Activated CD4-positive, alpha-beta T cell treated with anti-CD3 and anti-CD28 coated beads, Interleukin-2, amount 50 U/mL, for 16 hours (primary cell): ENCODE results near the gene TMEM9.
"Not testable (repeated sequence)": the region's sequence is repeated elsewhere in the genome, so short reads cannot be mapped to it uniquely, and the experiment has no call there.

ENCODE experiments used
- DNase-seq: peaks from one replicate; pipeline ENCODE4 v3.0.0-alpha.2; 2020

TMEM9 gene

DNA sequence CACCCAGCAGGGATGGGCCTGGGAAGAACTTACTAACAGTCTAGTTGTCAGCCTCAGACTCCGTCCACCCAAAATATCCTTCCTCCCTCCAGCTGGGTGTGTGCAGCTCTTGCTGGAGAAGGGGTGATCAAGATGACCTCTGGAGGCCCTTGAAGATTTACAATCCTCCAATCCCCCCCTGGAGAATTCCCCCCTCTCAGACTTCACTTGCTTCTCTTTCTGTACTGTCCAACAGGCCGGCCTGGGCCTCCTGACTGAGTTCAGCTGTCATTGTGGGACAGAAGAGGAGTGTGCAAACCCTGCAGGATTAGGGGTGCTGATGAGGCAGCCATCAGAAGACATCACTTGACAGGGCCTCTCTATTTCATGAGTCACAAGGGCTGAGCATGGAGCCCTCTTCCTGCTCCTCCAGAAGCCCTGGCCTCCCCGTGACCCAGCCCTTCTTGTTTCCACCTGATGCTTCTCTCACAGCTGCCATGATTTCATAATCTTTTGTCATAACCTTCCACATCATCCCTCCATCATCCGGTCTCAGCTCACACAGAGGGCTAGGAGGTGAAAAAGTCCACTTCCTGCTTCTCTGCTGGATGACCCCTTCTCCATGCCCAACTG, 18.8 kb upstream of the TMEM9 start:
- DNase-seq = no peak

DNA sequence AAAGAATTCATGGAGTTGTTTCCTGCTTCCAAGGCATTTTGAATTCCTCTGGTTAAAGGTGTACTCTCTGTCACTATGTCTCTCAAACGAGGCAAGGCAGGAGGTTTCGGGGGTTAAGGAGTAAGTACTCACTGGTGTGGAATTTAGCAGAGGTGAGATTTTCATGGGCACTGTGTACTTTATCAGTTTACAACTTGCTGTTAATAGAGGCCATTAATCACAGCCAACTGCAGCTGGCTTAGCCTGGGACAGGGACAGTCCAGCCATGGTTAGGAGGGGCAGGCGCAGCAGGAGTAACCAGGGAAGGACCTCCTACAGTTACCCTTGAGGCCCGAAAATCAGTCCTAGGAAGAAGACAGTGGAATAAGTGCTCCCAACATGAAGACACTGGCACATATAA, 18.1 kb upstream of the TMEM9 start:
- DNase-seq = no peak

DNA sequence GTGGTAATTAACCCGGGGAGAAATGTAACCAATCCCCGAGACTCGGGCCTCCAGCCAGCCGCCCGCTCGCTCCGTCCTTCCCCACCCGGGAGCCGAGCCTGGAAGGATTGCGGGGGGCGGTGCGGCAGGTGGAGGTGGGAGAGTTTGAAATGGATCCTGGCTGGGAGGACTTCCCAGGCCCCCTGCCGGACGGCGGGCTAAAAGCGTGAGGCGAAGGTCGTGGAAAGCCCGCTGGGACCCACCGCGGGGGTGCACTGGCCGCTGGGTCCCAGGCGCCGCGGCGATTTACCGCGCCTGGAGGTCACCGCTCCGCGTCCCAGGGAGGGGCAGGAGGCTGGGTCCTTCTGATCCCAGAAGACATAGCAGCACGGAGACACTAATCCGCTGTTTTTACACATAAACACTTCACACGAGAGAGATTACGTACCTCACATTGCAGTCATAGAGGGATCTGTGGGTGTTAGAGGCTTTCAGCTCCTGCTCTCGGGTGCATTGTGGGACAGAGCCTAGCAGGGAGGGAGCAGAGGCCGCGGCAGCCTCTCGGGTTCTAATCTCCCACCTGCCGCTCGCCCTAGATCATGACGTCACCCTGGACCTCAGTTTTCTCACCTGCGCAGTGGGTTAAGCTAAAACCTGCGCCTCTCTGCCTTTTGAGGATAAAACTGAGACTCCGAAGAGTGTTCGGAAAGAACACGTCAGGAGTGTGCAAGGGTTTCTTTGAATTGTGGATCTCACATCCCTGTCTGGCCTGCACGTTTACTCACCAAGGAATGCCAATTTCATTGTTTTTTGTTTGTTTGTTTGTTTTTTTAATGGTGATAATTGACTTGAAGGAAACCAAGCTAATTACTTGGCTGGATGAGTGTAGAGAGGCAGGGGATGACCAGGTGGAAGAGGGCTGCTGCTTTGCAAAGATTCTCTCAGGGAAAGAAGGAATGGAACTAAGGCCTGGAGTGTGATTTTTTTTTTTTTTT, 17.1 kb upstream of the TMEM9 start:
- peak; percentile 58 for DNase-seq

DNA sequence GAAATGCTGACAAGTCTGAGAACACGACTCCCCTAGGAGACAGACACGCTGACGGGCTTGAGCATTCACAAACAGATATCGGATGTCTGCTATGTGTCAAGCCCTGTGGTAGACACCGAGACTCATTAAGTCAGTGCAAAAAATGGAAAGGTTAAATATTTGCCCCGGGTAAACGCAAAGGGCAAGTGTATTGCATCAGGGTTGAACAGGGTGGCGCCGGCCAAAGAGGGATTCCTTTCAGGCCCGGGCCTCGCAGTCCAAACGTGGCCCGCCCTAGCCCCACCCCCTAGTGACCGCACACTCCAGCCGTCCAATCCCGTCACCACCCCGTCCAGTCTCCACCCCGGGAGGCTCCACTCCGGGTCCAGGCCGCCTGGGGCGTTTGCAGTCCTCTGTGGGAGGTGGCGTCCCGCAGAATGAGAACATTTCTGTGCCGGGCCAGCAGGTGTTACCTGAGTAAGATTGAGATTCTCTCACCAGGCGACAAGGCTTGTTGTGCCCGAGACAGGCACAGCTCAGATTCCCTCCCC, 16.3 kb upstream of the TMEM9 start:
- peak; percentile 79 for DNase-seq

DNA sequence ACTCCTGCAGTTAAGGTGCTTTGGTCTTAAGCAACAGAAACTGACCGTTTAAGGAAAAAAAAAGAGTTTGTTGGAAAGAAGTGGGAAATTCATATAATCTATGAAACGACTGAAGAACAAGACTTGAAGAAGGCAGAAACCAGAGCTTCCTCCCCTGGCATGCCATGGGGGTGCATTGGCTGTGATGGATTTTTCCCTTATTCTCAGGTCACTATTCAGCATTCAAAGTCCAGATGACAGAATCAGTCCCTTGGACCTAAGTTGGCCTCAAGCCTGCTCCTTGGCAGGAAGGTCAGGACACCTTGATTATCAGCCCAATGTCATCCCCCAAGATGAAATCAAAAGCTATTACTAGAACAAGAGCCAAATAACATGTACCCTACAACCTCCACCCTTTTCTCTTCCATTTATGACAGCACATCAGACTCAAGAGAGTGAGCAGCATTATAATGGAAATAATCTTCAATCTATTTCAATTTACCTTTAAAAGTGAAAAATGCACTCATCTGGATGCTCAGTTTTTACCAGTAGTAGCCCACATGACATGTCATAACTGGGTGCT, 15.8 kb upstream of the TMEM9 start:
- DNase-seq = no peak

DNA sequence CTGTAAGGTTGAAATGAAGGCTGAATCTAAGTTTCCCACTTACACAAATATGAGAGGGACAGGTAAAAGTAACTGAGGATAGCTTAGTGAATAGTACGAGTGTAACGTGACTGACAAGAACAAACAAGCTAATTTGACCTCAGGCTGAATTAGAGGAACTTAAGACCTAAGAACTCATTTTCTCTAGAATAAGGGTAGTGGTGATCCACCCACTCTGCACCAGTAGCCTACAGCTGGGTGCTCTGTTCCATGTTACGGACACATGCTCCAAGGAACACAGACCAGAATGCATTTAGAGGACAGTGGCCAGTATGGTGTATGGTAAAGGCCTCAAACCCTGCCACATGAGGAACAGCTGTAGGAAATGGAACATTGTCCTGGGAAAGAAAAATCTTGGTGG, 14.9 kb upstream of the TMEM9 start:
- DNase-seq = no peak

DNA sequence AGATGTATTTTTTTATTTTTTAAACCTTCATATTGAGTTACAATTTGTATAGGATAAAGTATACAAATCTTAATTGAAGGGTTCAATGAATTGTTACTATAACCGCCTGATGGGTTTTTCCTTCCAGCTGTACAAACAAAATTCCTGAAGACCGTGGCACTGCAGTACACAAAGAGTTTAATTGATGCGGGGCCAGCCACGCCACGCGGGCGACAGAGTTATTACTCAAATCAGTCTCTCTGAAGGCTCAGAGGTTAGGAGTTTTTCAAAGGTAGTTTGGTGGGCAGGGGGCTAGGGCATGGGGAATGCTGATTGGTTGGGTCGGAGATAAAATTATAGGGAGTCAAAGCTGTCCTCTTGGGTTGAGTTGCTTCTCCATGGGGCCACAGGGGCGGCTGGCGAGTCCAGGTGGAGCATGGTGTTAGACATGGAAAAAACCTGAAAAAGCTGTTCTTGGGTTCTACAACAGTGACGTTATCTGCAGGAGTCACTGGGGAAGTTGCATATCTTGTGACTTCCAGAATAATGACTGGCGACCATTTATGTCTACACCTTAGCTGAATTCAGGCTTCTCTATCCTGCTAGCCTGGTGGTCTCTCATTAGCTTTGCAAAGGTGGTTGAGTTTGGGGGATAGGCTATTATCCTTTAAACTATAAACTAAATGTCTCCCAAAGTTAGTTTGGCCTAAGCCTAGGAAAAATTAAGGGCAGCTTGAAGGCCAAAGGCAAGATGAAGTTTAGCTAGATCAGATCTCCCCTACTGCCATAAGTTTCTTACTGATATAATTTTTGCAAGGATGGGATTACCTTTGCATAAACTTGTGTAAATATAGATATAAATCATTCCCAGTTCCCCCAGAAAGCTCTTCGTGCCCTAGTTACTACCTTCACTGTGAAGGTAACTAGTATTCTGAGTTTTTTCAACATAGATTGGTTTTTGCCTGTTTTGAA, 13.0 kb upstream of the TMEM9 start:
- no peak for DNase-seq

DNA sequence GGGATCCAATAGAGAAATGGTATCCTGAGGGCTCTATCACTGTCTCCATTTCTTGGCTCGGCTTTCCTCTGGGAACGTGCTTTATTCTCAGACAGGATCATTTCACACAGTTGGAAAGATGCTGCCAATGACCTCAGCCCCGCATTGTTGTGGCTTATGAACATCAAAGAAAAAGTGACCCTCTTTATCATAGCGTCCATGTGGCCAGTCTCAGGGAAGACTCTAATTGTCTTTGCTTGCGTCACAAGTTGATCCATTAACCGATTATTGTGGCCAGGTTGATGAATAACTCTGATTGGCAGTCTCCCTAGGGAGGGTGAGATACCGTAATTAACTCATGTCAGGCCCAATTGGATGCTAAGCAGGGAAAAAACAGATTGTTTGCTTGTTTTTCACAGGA, 10.4 kb upstream of the TMEM9 start:
- DNase-seq = no peak

DNA sequence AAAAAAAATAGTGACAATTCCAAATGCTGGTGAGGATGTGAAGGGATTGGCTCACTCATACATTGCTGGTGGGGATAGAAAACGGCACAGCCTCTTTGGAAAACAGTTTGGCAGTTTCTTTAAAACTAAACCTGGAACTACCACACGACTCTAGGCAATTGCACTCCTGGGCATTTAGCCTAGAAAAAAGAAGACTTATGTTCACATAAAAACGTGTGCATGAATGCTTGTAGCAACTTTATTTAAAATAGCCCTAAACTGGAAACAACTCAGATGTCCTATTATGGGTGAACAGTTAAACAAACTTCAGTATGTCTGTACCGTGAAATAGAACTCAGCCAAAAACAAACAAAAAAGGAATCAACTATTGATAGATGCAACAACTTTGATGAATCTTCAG, 9.4 kb upstream of the TMEM9 start:
- DNase-seq = no peak

DNA sequence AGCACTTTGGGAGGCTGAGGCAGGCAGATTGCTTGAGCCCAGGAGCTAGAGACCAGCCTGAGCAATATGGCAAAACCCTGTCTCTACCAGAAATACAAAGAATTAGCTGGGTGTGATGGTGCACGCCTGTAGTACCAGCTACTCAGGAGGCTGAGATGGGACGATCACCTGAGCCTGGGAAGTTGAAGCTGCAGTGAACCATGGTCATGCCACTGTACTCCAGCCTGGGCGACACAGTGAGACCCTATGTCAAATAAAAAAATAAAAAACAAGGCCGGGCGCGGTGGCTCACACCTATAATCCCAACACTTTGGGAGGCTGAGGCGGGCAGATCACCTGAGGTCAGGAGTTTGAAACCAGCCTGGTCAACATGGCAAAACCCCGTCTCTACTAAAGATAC, 8.8 kb upstream of the TMEM9 start:
- DNase-seq = not testable (repeated sequence)

DNA sequence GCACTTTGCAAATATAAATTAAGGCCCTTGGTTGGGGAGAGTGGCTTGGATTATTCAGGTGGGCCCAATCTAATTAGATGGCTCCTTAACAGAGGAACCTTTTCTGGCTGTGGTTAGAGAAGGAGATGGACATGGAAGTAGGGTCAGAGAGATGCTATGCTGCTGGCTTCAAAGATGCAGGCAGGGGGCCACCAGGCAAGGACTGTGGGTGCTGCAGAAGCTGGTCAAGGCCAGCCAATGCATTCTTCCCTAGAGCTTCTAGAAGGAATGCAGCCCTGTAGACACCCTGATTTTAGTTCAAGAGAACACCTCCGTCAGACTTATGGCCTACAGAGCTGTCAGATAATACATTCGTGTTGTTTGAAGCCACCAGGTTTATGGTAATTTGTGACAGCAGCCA, 3.7 kb upstream of the TMEM9 start:
- no peak for DNase-seq

DNA sequence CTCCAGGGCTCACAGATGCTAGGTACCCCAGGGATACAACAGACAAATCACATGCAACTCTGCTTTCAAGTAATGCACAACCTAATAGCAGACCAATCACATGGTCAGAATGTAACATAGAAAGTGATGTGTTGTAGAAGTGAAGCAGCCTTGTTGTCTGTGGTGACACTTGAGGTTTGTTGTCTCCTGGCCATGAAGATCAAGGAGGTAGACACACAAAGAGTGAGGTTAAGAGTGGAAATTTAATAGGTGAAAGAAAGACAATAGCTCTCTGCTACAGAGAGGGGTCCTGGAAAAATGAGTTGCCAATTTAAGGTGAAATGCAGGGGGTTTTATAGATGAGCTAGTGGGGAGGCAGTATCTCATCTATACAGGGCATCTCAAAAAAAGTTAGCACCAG, 2.5 kb upstream of the TMEM9 start:
- no peak for DNase-seq

DNA sequence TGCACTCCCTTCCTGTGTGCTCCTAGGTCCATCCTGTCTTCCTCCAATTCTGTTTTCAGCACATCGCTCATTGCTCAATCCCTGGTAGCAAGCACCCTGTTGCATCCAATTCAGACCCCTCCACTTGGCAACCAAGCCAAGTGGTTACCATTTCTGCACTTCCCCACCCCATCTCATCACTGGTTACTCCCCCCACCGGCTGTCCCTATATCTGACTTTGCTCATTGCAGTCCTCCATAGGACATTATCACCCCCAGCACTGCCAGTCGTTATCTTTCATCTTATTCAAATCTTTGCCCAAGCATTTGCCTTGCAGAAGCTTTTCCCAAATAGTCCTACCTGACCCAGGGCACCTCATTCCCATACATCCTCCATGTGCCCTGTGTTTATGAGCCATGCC, 2.1 kb upstream of the TMEM9 start:
- no peak for DNase-seq

DNA sequence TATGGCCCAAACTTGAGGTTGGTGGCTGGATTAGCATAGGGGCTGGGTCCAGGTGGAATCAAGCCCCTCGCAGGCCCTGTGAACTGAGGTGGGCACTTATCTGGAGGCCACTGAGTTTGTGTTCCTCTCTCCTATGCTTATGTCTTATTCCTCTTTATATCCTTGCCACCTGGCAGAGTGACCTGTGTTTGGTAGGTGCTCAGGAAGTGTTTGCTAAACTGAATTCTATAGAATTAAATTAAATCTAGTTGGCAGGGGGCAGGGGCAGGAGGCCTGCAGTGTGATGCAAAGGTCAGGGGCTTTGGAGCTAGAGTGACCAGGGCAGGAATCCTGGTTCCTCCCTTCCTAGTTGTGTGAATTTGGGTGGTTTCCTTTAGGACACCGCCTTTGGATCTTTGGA, 1.1 kb upstream of the TMEM9 start:
- no peak for DNase-seq

DNA sequence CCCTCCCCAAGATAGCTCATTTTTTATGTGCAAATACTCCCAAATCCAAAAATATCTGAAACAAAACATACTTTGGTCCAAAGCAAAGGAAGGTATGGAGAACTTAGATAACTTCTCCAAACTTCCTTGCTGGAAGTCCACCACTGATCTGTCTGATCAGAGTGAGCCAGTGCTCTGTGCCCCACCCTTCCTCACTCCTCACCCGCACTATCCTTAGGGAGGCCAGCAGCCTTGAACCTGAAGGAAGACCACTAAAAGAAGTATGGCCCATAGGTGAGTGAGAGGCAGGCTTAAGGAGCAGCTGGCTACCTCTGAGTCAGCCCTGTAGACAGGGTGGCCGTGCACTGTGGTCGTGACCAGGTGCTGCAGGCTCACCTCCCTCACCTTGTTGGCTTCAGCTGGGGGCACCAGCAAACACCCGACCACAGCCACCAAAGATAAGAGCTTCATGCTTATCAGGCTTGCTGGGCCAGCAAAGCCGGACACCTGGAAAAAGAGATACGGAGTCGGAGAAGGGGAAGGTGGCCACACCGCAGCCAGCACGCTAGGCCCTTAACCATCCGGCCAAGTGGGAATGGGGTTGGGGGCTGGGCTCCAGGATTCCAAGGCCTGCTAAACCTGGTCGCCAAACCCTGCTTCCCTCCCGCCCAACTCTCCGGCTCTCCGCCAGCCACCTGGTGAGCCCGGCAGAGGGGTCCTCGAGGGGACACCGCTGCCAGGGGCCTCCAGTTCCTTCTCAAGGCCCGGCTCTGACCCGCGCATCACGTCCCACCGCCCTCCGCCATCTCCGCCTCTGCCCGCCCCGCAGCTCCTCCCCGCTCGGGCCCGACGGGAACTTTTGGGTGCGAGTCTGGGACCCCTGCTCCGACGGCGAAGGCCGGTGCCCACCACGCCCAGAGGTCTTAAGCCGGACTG, 543 bp downstream of the TMEM9 start:
- no peak for DNase-seq

DNA sequence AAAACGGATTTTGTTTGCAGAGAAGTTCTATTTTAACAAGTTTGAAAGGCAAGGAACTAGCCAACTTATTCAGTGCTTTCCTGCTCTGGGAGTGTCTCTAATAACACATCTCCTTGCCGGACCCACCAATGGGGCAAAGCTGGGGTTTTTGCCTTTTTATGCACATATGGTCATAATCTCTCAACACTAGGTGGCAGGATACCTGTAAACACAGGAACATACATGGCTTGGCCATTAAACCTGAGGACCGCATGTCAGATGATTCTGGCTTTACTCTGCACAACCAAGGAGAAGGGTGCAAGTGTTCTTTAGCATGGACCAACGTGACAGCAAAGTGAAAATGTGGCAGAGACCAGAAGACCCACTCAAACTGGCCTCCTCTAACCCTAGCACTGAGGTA, 4.9 kb downstream of the TMEM9 start:
- DNase-seq = peak; percentile 40

DNA sequence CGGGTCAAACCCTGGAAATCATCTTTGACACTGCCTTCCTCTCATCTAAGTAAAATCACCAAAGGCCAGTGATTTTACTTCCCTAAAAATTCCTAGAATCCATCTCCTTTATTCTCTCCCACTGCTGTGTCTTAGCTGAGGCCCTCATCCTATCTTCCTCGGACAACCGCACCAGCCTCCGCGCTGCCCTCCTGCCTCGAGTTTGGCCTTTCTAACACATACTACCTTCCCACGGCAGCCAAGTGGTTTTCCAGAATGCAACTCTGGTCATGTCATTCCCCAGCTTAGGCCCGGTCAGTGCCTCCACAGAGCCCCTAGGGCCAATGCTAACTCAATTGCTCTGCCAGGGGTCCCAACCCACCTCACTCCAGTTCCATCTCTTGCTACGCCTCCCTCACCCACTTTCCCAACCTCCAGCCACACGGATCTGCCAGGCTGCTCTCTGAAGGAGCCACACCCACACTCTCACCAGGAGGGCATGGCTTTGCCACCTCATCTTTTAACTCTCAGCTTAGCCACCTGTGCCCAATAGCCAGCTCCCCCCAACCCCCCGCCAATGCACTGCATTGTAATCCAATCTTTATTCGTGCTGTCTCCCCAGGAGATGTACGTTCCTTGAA, 6.8 kb downstream of the TMEM9 start:
- DNase-seq = no peak

DNA sequence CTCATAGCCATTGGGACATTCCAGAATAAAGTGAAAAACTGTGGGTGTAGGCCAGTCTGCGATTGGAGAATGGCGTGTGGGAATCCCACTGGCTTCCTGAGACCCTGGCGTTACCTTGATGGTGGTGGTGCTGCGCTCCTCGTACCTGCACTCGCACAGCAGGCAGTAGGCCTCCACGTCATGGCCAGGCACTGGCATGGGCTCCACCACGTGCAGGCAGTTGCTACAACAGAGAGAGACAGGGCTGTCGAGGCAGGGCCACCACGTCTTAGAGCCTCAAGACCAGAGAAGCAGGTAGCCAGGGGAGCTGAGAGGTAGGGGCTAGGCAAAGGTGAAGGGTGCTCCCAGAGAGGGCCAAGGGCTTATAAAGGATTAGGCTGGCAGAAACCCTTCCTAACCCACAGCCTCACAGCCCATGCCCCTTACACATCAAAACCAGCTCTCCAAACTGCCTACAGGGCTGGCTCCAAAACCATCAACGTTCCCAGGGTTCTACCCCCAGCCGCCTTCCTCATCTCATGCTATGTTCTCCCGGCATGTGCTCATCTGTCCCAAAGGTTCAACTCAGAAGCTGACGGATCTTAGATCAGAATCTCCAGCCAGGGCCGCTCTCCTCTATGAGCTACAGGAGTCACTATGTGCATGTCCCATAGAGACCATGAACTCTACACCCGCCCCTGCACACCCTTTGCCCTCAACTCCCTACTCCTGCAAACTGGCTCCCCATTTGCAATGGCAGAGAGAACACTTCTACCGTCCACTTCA, 7.5 kb downstream of the TMEM9 start:
- DNase-seq = no peak

DNA sequence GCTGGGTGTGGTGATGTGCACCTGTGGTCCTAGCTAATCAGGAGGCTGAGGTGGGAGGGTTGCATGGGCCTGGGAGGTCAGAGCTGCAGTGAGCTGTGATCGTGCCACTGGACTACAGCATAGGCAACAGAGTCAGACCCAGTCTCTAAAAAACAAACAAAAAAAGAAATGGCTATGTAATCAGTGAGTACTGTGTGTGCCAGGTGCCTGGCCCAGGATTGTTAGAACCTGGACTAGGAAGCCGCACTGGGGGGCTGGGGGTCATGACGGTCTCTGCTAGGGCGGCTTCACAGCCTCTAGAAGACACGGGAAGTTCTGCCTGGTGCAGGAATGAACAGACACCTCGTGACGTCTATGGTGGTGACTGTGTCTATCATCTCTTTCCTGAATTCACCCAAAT, 8.5 kb downstream of the TMEM9 start:
- DNase-seq = no peak

DNA sequence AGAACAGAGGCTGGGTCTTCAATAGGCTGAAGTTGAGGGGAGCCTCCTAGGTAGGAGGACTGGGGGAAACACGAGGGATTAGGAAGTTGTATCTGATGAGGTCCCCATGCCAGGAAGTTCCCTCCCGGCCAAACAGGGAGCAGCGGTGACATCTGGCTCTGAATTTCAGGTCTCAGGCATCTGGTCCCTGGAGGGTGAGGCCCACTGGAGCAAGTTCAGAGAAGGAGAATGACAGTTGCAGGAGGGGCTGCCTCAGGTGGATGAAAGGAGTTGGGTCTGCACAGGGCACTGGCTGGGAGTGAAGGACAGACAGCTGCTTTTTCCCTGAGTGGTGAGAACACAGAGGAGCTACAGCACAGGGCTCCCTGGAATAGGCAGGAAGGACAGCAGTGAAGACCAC, 9.1 kb downstream of the TMEM9 start:
- DNase-seq = no peak
